ENCODE data around the gene TMEM40.

The TMEM40 gene

GRCh38 chr3:12759097-12759679, at the start of gene TMEM40:
Gene TMEM40 (minus strand): TSS chr3:12759259. CDS start chr3:12749832, 9,427 bp downstream.
- Histone ChIP-seq H3K4me1 (ENCODE audit: control insufficient read depth in 1 of 2, insufficient read depth in 2 of 2, low read length in 2 of 2) (peaks cover 0 to 12% of the 10 kb centered on the region in 2 donors), H3K27me3 (ENCODE audit: low read depth, low read length) (no peaks in the 10 kb centered on the region), H3K4me3 (ENCODE audit: low read depth in 1 of 2, low read length in 2 of 2) (peak within 1 kb of the TSS in 1 of 2 donors; percentile 28), H3K27ac (ENCODE audit: low read length) (peak within 1 kb of the TSS; percentile 84), H3K36me3 (ENCODE audit: control insufficient read depth in 1 of 2, insufficient read depth in 2 of 2, low read length in 2 of 2) (no peaks in the 10 kb centered on the region), H3K9me3 (ENCODE audit: control insufficient read depth in 1 of 2, low read length in 2 of 2) (no peaks in the 10 kb centered on the region)

- peaks cover 4 to 35% of the 10 kb centered on the region in 2 donors for H3K36me3 ChIP-seq (ENCODE audit: control insufficient read depth in 1 of 2, insufficient read depth in 2 of 2, low read length in 2 of 2)
- peaks cover 5 to 17% of the 10 kb centered on the region in 2 donors for H3K4me1 ChIP-seq (ENCODE audit: control insufficient read depth in 1 of 2, insufficient read depth in 2 of 2, low read length in 2 of 2)
- H3K9me3 ChIP-seq (ENCODE audit: control insufficient read depth in 1 of 2, low read length in 2 of 2): no peaks in the 10 kb centered on the region
- H3K27ac ChIP-seq (ENCODE audit: low read length): no peak overlapping the region
- H3K27me3 ChIP-seq (ENCODE audit: low read depth, low read length): no peaks in the 10 kb centered on the region
- H3K4me3 ChIP-seq (ENCODE audit: low read depth in 1 of 2, low read length in 2 of 2): no peak overlapping the region
Observed at GRCh38 chr3:12808587-12808986, 49.5 kb upstream of the TMEM40 start.

GRCh38 chr3:12807601-12808359, 48.7 kb upstream of the TMEM40 start:
- H3K4me3 ChIP-seq (ENCODE audit: low read depth in 1 of 2, low read length in 2 of 2): no peak overlapping the region
- no peaks in the 10 kb centered on the region for H3K9me3 ChIP-seq (ENCODE audit: control insufficient read depth in 1 of 2, low read length in 2 of 2)
- H3K36me3 ChIP-seq (ENCODE audit: control insufficient read depth in 1 of 2, insufficient read depth in 2 of 2, low read length in 2 of 2): peaks cover 6 to 33% of the 10 kb centered on the region in 2 donors
- peaks cover 5 to 17% of the 10 kb centered on the region in 2 donors for H3K4me1 ChIP-seq (ENCODE audit: control insufficient read depth in 1 of 2, insufficient read depth in 2 of 2, low read length in 2 of 2)
- no peak overlapping the region for H3K27ac ChIP-seq (ENCODE audit: low read length)
- H3K27me3 ChIP-seq (ENCODE audit: low read depth, low read length): no peaks in the 10 kb centered on the region

GRCh38 chr3:12807066-12807465, 48.0 kb upstream of the TMEM40 start:
- Histone ChIP-seq H3K27me3 (ENCODE audit: low read depth, low read length) (no peaks in the 10 kb centered on the region), H3K4me3 (ENCODE audit: low read depth in 1 of 2, low read length in 2 of 2) (no peak overlapping the region), H3K9me3 (ENCODE audit: control insufficient read depth in 1 of 2, low read length in 2 of 2) (no peaks in the 10 kb centered on the region), H3K4me1 (ENCODE audit: control insufficient read depth in 1 of 2, insufficient read depth in 2 of 2, low read length in 2 of 2) (peaks cover 5 to 17% of the 10 kb centered on the region in 2 donors), H3K36me3 (ENCODE audit: control insufficient read depth in 1 of 2, insufficient read depth in 2 of 2, low read length in 2 of 2) (peaks cover 6 to 36% of the 10 kb centered on the region in 2 donors), H3K27ac (ENCODE audit: low read length) (no peak overlapping the region)

- peaks cover 6 to 39% of the 10 kb centered on the region in 2 donors for H3K36me3 ChIP-seq (ENCODE audit: control insufficient read depth in 1 of 2, insufficient read depth in 2 of 2, low read length in 2 of 2)
- H3K9me3 ChIP-seq (ENCODE audit: control insufficient read depth in 1 of 2, low read length in 2 of 2): no peaks in the 10 kb centered on the region
- no peaks in the 10 kb centered on the region for H3K27me3 ChIP-seq (ENCODE audit: low read depth, low read length)
- no peak overlapping the region for H3K27ac ChIP-seq (ENCODE audit: low read length)
- no peak overlapping the region for H3K4me3 ChIP-seq (ENCODE audit: low read depth in 1 of 2, low read length in 2 of 2)
- H3K4me1 ChIP-seq (ENCODE audit: control insufficient read depth in 1 of 2, insufficient read depth in 2 of 2, low read length in 2 of 2): peaks cover 0 to 4% of the 10 kb centered on the region in 2 donors
Observed at GRCh38 chr3:12803371-12803770, 44.3 kb upstream of the TMEM40 start.

- peaks cover 0 to 24% of the 10 kb centered on the region in 2 donors for H3K4me1 ChIP-seq (ENCODE audit: control insufficient read depth in 1 of 2, insufficient read depth in 2 of 2, low read length in 2 of 2)
- peaks cover 6 to 22% of the 10 kb centered on the region in 2 donors for H3K36me3 ChIP-seq (ENCODE audit: control insufficient read depth in 1 of 2, insufficient read depth in 2 of 2, low read length in 2 of 2)
- H3K27me3 ChIP-seq (ENCODE audit: low read depth, low read length): no peaks in the 10 kb centered on the region
- no peaks in the 10 kb centered on the region for H3K9me3 ChIP-seq (ENCODE audit: control insufficient read depth in 1 of 2, low read length in 2 of 2)
- no peak overlapping the region for H3K4me3 ChIP-seq (ENCODE audit: low read depth in 1 of 2, low read length in 2 of 2)
- no peak overlapping the region for H3K27ac ChIP-seq (ENCODE audit: low read length)
Observed at GRCh38 chr3:12799525-12800440, 40.7 kb upstream of the TMEM40 start.

- Histone ChIP-seq H3K27me3 (ENCODE audit: low read depth, low read length) (no peaks in the 10 kb centered on the region), H3K9me3 (ENCODE audit: control insufficient read depth in 1 of 2, low read length in 2 of 2) (no peaks in the 10 kb centered on the region), H3K27ac (ENCODE audit: low read length) (no peak overlapping the region), H3K4me1 (ENCODE audit: control insufficient read depth in 1 of 2, insufficient read depth in 2 of 2, low read length in 2 of 2) (peaks cover 0 to 24% of the 10 kb centered on the region in 2 donors), H3K36me3 (ENCODE audit: control insufficient read depth in 1 of 2, insufficient read depth in 2 of 2, low read length in 2 of 2) (peaks cover 6 to 12% of the 10 kb centered on the region in 2 donors), H3K4me3 (ENCODE audit: low read depth in 1 of 2, low read length in 2 of 2) (no peak overlapping the region)
Observed at GRCh38 chr3:12798559-12799179, 39.6 kb upstream of the TMEM40 start.

- Histone ChIP-seq H3K4me1 (ENCODE audit: control insufficient read depth in 1 of 2, insufficient read depth in 2 of 2, low read length in 2 of 2) (peaks cover 0 to 24% of the 10 kb centered on the region in 2 donors), H3K27ac (ENCODE audit: low read length) (no peak overlapping the region), H3K27me3 (ENCODE audit: low read depth, low read length) (no peaks in the 10 kb centered on the region), H3K36me3 (ENCODE audit: control insufficient read depth in 1 of 2, insufficient read depth in 2 of 2, low read length in 2 of 2) (peaks cover 0 to 6% of the 10 kb centered on the region in 2 donors), H3K9me3 (ENCODE audit: control insufficient read depth in 1 of 2, low read length in 2 of 2) (no peaks in the 10 kb centered on the region), H3K4me3 (ENCODE audit: low read depth in 1 of 2, low read length in 2 of 2) (no peak overlapping the region)
Observed at GRCh38 chr3:12797892-12798558, 39.0 kb upstream of the TMEM40 start.

- Histone ChIP-seq H3K27me3 (ENCODE audit: low read depth, low read length) (no peaks in the 10 kb centered on the region), H3K27ac (ENCODE audit: low read length) (no peak overlapping the region), H3K4me3 (ENCODE audit: low read depth in 1 of 2, low read length in 2 of 2) (peak overlapping the region in 1 of 2 donors; percentile 78), H3K9me3 (ENCODE audit: control insufficient read depth in 1 of 2, low read length in 2 of 2) (no peaks in the 10 kb centered on the region), H3K4me1 (ENCODE audit: control insufficient read depth in 1 of 2, insufficient read depth in 2 of 2, low read length in 2 of 2) (peaks cover 0 to 24% of the 10 kb centered on the region in 2 donors), H3K36me3 (ENCODE audit: control insufficient read depth in 1 of 2, insufficient read depth in 2 of 2, low read length in 2 of 2) (peaks cover 0 to 3% of the 10 kb centered on the region in 2 donors)
Observed at GRCh38 chr3:12797124-12797891, 38.2 kb upstream of the TMEM40 start.
